GM19467 (cell line): Measurements from ENCODE around the gene GSK3B.
"Not testable (repeated sequence)": the region's sequence is repeated elsewhere in the genome, so short reads cannot be mapped to it uniquely, and the experiment has no call there.

Source experiments
- ATAC-seq: cut with Tn5 transposase; IDR thresholded peaks from one replicate; pipeline ENCODE4 v1.9.1; 2021; ENCODE audit warnings: mild to moderate bottlenecking, moderate library complexity; ENCODE audit not compliant: unreplicated experiment

The GSK3B gene

DNA sequence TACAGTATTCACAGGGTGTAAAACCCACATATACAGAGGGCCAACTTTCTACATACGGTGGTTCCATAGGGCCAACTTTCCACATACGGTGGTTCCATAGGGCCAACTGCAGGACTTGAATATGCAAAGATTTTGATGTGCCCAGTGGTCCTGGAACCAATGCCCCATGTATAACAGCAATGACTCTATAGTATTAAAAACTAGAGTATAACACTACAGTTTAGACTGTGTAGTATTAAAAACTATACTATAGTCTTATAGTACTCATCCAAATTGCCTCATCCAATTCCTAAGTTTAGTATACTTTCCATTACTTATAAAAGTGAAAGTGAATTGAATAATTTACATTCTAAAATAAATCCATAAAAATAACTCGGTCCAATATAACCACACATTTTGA, 75.9 kb downstream of the GSK3B start:
- ATAC-seq, result no peak

DNA sequence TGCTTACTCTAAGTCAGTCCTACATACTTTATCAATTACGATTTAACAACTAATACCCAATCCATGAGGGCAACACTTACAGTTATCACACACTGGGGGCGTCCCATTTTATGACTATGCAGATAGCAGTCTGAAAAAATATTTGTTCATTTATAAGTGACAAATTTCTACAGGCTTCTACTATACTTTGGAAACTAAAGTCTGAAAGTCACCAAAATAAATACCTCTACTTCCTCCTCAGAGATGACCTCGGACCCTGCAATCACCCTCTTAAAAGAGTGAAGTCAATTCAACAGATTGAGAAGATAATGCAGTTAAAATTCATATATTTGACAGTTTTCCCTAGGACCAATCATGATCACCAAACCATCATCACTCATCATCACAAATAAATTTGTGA, 76.6 kb downstream of the GSK3B start:
- ATAC-seq, result no peak

DNA sequence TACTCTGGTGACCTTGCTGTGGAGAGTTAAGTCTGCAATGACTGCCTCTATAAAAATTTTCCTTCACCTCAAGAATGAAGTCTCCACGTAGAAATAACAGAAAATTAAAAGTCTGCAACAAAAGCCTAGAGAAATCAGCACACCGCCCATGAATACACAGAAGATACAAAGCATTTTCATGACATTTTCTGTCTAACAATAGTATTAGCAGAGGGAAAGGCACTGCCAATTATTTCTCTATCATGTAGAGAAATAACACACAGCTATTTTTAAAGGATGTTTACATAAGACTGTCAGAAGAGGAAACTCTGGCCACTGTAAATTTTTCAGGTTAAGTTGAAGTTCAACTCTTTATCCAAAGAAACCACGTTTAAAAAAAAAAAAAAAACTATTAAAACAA, 80.8 kb downstream of the GSK3B start:
- no peak for ATAC-seq

DNA sequence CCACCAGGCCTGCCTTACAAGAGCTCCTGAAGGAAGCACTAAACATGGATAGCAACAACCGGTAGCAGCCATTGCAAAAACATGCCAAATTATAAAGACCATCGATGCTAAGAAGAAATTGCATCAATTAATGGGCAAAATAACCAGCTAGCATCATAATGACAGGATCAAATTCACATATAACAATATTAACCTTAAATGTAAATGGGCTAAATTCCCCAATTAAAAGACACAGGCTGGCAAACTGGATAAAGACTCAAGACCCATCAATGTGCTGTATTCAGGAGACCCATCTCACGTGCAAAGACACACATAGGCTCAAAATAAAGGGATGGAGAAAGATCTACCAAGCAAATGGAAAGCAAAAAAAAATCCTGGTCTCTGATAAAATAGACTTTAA, 88.5 kb downstream of the GSK3B start:
- ATAC-seq, result not testable (repeated sequence)

DNA sequence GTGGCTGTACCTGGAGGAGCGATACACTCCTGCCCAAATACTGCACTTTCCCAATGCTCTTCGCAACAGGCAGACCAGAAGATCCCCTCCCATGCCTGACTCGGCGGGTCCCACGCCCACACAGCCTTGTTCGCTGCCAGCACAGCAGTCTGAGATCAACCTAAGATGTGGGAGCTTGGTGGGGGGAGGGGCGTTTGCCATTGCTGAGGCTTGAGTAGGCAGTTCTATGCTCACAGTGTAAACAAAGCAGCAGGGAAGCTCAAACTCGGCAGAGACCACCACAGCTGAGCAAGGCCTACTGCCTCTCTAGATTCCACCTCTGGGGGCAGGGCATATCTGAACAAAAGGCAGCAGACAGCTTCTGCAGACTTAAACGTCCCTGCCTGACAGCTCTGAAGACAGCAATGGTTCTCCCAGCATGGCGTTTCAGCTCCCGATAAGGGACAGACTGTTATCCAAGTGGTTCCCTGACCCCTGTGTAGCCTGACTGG, 90.2 kb downstream of the GSK3B start:
- not testable (repeated sequence) for ATAC-seq

DNA sequence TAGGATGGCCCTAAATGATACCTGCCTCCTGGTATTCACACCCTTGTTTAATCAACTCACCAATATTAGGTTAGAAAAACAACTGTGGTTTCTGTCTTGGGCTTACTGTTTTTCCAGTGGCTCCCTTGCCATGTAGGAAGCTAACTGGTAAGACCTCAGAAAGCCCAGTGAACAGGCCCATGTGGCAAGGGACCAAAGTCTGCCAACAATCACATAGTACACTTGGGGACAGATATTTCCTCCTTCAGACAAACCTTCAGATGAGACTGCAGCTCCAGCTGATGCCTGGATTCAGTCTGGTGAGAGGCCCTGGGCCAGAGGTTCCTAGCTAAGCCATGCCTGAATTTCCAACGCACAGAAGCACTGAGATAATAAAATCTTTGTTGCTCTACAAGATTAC, 96.1 kb downstream of the GSK3B start:
- ATAC-seq, result no peak

DNA sequence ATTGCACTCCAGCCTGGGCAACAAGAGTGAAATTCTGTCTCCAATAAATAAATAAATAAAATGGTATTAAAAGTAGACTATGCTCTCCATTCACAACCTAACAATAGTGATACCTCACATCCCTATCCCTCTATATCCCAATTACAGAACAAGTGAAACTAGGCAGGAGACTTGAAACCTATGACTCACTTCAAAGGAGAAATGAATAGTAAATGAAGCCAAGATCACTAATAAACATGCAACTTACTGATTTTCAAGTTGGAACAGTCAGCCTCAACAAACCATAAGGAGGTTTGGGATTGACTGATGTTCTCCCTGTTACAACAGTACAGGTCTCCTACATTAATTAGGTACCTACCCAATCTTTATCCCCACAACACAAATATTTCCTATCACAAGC, 103.4 kb downstream of the GSK3B start:
- ATAC-seq, result no peak

DNA sequence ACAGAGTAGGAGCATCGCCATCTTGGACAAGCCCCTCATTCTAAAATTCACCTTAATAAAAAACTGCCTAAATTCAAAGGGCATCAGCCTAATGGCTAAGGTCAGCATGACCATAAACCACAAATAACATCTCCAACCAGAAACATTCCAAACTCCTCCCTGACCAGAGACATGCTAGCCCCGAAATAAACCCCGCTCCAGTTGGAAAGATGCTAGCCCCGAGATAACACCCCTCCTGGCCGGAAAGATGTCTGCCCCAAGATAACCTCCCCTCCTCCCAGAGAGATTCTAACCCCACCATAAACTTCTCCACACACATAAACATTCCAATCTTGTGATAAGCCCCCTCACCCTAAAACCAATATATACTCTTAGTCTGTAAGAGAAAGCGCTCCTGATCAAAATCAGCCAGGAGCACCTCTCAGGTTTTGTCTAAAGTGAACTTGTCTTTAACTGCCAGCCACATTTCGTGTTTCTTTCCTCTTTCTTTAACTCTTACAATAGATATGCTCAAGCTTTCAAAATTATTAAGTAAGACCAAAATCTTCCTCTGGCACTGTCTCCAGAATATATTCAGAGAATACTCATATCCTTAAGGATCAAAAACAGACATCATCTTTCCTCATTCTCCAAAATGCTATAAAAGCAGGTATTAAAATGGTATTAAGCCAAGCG, 104.1 kb downstream of the GSK3B start:
- ATAC-seq, result no peak

DNA sequence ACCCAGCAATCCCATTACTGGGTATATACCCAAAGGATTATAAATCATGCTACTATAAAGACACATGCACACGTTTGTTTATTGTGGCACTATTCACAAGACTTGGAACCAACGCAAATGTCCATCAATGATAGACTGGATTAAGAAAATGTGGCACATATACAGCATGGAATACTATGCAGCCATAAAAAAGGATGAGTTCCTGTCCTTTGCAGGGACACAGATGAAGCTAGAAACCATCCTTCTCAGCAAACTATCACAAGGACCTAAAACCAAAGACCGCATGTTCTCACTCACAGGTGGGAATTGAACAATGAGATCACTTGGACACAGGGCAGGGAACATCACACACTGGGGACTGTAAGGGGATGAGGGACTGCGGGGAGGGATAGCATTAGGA, 107.4 kb downstream of the GSK3B start:
- ATAC-seq, result not testable (repeated sequence)

DNA sequence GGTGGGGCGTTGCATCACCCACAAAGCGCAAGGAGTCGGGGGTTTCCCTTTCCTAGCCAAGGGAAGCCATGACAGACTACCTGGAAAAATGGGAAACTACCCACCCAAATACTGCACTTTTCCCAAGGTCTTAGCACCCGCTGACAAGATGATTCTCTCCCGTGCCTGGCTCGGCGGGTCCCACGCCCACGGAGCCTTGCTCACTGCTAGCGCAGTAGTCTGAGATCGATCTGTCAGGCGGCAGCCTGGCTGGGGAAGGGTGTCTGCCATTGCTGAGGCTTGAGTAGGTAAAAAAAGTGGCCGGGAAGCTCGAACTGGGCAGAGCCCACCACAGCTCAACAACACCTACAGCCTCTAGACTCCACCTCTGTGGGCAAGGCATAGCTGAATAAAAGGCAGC, 112.9 kb downstream of the GSK3B start:
- ATAC-seq, result no peak

DNA sequence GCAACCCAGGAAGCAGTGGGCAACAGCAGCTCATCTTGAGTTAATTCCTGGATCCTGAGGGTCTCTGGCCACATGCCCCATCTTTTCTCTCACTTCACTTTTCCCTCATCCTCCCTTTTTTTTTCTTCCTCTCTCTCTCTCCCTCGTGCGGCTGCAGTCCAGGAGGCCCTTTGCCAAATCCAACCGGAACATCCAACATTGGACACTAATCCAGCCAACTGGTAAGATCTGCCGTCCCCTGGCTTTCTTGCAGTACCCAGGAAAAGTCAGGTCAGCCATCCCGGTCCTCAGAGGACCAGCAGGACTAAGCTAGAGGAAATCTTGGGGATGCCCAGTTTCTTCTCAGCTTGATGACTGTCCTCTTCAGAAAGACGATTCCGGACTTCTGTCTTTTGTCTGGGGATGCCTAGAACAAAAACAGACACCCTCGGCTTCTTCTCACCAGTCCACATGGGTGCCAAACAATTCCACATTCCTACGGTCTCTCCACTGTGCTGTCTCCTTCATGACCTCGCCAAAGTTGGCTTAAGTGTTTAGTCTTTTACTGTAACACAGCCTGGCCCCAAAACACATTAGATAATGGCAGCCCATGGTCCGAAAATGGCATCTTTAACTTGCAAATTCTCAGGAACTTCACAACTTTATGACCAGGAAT, 115.6 kb downstream of the GSK3B start:
- no peak for ATAC-seq

DNA sequence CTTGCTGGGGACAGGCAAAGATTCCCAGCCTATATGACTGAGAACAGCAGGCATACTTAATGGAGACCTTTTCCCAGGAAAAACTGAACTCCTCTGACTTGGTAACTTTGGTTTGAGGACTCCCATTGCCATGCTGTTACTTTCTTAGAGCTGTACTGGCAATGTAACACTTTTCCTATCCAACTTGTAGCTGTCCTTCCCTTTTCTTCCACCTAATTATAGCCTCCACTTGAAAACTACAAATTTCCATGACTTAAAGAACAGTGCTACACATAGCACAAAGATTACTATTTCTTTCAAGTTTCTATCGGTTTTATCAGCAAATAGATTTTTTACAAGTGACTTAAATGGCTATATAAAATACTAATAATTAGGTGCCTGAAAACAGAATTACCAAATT, 116.9 kb downstream of the GSK3B start:
- ATAC-seq, result no peak

DNA sequence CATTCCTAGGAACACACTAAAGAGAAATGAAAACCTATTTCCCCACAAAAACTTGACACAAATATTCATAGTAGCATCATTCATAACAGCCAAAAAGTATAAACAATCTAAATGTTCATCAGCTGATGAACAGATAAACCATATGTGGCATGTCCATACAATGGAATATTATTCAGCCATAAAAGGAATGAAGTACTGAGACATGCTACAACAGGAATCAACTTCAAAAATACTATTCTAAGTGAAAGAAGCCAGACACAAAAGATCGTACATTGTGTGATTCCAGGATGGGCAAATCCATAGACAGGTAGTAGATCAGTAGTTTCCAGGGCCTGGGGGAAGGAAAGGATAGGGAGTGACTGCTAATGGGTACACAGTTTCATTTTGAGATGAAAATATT, 118.0 kb downstream of the GSK3B start:
- ATAC-seq, result no peak

DNA sequence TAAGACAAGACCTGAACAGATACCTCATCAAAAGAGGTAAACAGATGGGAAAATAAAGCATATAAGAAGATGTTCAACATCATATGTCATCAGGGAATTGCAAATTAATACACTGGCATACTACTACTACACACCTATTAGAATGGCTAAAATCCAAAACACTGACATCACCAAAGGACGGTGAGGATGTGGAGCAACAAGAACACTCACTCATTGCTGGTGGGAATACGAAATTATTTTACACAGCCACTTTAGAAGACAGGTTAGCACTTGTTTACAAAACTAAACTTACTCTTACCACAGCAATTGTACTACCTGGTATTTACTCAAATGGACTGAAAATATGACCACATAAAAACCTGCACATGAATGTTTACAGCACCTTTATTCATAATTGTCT, 119.6 kb downstream of the GSK3B start:
- ATAC-seq, result no peak

DNA sequence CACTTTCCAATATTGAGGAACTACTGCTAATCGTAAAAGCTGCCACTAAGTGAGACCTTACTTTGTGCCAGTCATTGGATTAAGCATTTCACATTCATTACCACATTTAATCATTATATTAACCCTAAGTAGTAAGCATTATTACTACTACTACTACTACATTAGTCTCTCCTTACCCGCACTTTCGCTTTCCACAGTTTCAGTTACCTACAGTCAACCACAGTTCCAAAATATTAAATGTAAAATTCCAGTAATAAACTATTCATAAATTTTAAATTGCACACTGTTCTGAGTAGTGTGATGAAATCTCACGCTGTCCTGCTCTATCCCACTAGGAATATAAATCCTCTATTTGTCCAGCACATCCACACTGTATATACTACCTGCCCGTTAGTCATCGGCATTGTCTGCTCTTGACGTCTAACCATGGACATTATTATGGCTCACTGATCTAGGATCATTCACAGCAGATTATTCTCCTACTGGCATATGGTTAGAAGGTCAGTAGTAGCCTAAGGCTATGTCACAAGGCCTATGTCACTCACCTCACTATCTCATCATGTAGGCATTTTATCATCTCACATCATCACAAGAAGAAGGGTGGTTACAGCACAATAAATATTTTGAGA, 121.1 kb downstream of the GSK3B start:
- no peak for ATAC-seq

DNA sequence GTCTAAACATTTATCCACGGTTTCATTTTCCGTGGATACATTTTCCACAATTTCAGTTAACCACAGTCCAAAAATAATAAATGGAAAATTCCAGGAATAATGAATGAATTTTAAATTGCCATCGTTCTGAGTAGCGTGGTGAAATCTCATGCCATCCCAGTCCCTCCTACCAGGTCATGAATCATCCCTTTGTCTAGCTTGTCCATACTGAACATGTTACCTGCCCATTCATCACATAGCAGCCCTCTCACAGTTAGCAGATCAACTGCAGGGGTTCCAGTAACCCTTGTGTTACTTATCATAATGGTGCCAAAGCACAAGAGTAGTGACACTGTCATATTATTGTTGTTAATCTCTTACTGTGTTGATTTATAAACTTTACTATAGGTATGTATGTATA, 124.5 kb downstream of the GSK3B start:
- no peak for ATAC-seq

DNA sequence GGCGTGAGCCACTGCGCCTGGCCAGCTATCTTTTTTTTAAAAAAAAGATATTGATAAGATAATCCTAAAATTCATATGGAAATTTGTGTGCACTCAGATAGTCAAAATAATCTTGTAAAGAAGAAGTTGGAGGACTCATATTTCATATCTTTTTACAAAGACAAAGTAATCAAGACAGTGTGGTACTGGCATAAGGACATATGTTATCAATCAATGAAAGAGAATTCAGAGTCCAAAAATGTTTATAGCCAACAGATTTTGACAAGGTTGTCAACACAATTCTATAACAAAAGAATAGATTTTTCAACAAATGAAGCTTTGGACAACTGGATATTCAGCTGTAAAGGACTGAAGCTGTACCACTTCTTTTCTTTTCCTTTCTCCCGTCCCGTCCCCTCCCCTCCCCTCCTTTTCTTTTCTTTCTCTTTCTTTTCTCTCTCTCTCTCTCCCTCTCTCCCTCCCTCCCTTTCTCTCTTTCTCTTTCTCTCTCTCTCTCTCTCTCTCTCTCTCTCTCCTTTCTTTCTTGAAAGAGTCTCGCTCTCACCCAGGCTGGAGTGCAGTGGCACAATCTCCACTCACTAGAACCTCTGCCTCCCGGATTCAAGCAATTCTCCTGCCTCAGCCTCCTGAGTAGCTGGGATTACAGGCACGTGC, 126.8 kb downstream of the GSK3B start:
- no peak for ATAC-seq

DNA sequence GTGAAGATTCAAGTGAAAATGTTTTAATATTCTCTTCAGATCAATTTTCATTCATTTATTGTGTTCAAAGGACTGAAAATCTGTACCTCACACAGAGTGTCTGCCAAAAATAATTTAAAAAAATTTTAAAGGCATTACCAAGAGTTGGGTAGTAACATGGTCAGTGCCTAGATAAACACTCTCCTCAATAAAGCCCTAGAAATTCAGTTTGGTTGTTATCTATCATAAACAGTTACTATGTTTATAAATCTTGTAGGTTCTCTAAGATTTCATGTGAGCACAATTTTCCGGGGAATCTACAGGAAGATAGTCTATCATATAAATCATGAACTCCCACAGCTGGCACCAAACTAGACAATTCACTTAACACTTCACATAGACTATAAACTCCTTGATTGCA, 128.6 kb downstream of the GSK3B start:
- no peak for ATAC-seq

DNA sequence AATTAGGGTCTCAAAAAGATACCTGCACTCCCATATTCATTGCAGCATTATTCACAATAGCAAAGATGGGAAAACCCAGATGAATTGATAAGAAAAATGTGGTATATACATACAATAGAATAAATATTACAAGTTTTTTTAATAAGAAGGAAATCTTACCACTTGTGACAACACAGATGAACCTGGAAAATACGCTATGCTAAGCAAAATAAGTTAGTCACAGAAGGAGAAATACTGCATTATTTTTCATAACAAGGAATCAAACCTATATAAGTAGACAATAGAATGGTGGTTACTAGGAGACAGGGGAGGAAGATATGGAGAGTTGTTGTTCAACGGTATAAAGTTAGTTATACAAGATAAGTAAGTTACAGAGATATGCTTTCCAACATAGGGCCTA, 130.0 kb downstream of the GSK3B start:
- ATAC-seq, result no peak

DNA sequence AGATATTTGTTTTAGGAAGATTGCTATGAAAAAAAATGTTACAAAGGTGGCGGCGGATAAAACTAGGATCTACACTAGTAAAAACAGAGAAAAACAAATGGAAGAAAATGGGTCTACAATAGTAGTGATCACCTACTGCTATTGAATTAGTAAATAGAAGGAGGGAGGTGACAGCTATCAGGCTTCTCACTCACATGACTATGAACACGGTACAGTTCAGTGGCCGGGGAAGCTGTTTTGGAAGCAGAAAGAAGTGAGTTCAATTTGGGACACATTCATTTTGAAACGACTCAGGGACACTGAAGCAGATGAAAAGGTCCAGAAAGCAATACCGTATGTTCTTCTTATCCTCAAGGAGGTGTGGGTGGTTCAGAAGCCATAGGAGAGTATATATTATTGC, 138.3 kb downstream of the GSK3B start:
- ATAC-seq, result no peak

DNA sequence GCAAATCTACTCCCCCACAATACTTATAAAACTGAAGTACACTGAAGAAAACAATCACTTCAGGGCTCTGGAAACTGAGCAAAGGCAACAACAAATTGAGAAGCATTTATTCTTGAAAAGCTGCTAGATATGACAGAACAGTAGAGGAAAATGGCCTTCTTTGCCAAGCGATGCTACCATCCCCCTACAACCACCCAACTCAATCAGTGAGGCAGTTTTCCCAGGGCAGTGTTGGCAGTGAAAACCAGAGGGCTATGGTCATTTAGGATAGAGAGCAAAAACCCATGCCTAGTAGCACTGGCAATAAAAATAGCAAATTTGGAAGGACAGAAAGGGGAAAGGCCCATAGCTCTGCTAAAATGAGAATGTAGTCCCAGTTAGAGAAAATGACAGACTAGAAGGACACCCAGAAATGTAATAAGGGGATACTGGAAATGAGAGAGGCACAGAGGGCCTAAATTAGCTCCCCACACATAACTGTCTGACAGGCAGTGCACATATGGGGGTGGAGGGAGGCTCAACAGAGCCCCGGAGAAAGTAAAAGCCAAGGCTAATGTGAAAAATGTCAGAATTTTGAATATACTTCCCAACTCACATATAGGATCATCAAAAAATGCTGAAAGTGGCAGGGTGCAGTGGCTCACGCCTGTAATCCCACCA, 143.5 kb downstream of the GSK3B start:
- no peak for ATAC-seq
